NT2/D1 (cell line): Measurements from ENCODE around the gene PDCD1LG2.

ENCODE experiments used
- DNase-seq: peaks from one replicate; pipeline ENCODE4 v3.0.0-alpha.2; 2011; ENCODE audit warnings: low read depth, low spot score
- H3K27me3 ChIP-seq: 2 replicates; pipeline ENCODE4 v1.6.0; 2011; ENCODE audit warnings: mild to moderate bottlenecking; ENCODE audit not compliant: insufficient read length, insufficient read depth
- H3K36me3 ChIP-seq: 2 replicates; pipeline ENCODE4 v1.6.1; 2011; ENCODE audit warnings: mild to moderate bottlenecking, low read length, mixed read lengths; ENCODE audit not compliant: insufficient read depth, insufficient read length
- H3K4me1 ChIP-seq: 2 replicates; pipeline ENCODE4 v1.5.1; 2011; ENCODE audit not compliant: insufficient read depth, insufficient read length
- H3K4me3 ChIP-seq: 2 replicates; pipeline ENCODE4 v1.5.1; 2011; ENCODE audit warnings: low read depth; ENCODE audit not compliant: insufficient read length
- H3K9ac ChIP-seq: 2 replicates; pipeline ENCODE4 v1.6.0; 2011; ENCODE audit warnings: low read depth; ENCODE audit not compliant: insufficient read length
- H3K9me3 ChIP-seq: 2 replicates; pipeline ENCODE4 v1.5.1; 2011; ENCODE audit warnings: mild to moderate bottlenecking, low read length; ENCODE audit not compliant: insufficient read depth
- SUZ12 ChIP-seq: IDR thresholded peaks from 2 replicates; pipeline ENCODE4 v1.6.1; 2011; ENCODE audit not compliant: insufficient read length, insufficient read depth; ENCODE audit errors: extremely low read depth
- YY1 ChIP-seq: IDR thresholded peaks from 2 replicates; pipeline ENCODE4 v1.6.1; 2011; ENCODE audit not compliant: insufficient read length, insufficient read depth
- ZNF274 ChIP-seq: IDR thresholded peaks from 2 replicates; pipeline ENCODE4 v1.6.1; 2011; ENCODE audit warnings: mild to moderate bottlenecking, low read depth, low read length

The PDCD1LG2 gene

DNA sequence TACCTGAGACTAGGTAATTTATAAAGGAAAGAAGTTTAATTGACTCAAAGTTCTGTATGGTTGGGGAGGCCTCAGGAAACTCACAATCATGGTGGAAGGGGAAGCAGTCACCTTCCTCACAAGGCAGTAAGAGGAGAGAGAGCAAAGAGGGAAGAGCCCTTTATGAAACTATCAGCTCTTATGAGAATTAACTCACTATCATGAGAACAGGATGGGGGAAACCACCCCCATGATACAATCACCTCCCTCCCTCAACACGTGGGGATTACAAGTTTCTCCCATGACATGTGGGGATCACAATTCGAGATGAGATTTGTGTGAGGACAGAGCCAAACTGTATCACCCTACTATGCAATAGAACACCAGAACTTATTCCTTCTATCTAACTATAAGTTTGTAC, 32.1 kb upstream of the PDCD1LG2 start:
- DNase-seq: no peak
- no peaks in the 10 kb centered on the region for H3K27me3 ChIP-seq
- no peaks in the 10 kb centered on the region for H3K36me3 ChIP-seq
- no peak overlapping the region for H3K9ac ChIP-seq
- TF ChIP-seq YY1 (no peak), ZNF274 (no peak), SUZ12 (no peak)
- no peaks in the 10 kb centered on the region for H3K4me1 ChIP-seq
- H3K9me3 ChIP-seq: peaks cover 18% of the 10 kb centered on the region
- H3K4me3 ChIP-seq: no peak overlapping the region

DNA sequence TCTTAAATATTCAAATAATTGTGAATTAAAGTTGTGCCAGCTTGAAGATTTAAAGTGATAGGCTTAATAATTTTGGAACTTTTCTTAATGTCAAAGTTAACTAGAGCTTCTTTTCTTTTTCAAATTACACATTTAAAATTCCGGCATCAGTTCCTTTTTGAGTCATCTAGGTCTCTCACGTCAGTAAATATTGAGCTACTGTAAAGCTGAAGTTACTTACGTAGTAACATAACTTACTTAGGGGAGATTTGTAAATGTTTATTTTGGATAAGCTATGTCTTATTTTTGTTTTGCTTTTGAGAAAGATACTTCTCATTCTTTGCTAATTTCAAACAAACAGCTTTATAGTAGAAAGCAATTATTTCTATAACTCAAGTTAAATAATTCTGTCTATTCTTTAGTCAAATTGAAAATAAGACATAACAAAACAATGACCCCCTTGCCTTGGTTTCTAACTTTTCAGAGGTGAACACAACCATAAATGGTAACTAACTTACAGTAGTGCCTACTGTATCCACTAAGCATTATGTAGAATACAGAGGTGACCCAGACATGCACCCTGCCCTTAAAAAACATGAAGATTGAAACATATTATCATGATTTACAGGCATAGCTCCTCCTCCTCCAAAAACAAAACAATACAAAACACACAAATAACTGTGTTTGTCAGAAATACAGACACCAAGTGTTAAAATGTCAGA, 30.2 kb upstream of the PDCD1LG2 start:
- TF ChIP-seq YY1: no peak
- no peak for TF ChIP-seq SUZ12
- no peak for TF ChIP-seq ZNF274
- H3K27me3 ChIP-seq: no peaks in the 10 kb centered on the region
- no peaks in the 10 kb centered on the region for H3K4me1 ChIP-seq
- H3K9ac ChIP-seq: no peak overlapping the region
- H3K9me3 ChIP-seq: peaks cover 18% of the 10 kb centered on the region
- H3K36me3 ChIP-seq: no peaks in the 10 kb centered on the region
- no peak for DNase-seq
- no peak overlapping the region for H3K4me3 ChIP-seq

DNA sequence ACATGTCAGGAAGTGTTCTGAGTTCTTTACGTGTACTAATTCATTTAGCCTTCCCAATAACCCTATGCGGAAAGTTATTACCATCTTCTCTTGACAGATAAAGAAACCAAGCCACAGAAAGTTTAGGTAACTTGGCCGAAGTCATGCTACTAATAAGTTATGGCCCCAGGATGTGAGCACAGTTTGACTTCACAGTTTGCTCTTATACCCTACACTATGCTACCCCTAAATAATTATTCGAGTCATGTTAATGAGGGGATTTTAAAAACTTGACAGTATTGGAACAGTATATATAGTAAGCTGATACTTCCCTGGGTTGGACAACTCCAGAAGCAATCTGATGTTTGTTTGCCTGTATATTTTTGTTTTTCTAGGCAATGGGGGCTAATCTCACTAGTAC, 29.4 kb upstream of the PDCD1LG2 start:
- no peak overlapping the region for H3K4me3 ChIP-seq
- H3K4me1 ChIP-seq: no peaks in the 10 kb centered on the region
- no peaks in the 10 kb centered on the region for H3K27me3 ChIP-seq
- TF ChIP-seq YY1 (no peak), SUZ12 (no peak), ZNF274 (no peak)
- no peak for DNase-seq
- no peak overlapping the region for H3K9ac ChIP-seq
- H3K36me3 ChIP-seq: no peaks in the 10 kb centered on the region
- peaks cover 18% of the 10 kb centered on the region for H3K9me3 ChIP-seq

DNA sequence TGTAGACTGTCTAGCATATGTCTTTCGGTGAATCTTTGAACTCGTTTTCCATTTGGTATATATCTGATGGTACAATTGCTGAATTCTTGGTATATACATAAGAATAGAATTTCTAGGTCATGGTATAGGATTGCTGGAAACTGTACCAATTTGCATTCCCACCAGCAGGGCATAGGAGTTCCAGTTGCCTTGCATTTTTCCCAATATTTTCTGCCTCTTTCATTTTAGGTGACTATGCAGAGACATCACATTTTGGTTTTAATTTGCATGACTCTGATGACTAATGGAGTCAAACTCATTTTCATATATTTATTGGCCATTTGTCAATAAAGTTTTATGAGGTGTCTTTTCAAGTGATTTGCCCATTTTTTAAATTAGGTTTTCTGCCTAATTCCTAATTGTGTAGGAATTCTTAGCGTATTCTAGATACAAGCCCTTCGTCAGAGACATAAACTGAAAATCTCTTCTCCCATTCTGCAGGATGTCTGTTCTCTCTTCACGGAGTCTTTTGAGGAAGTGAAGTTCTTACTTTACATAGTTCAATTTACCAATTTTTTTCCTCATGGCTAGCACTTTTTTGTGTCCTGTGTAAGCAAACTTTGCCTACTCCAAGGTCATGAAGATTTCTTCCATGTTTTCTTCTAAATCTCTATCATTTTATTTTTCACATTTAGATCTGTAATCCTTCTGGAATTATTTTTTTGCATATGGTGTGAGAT, 28.9 kb upstream of the PDCD1LG2 start:
- no peaks in the 10 kb centered on the region for H3K36me3 ChIP-seq
- TF ChIP-seq YY1 (no peak), ZNF274 (no peak), SUZ12 (no peak)
- no peak overlapping the region for H3K4me3 ChIP-seq
- DNase-seq: no peak
- H3K27me3 ChIP-seq: no peaks in the 10 kb centered on the region
- H3K9ac ChIP-seq: no peak overlapping the region
- H3K4me1 ChIP-seq: no peaks in the 10 kb centered on the region
- peaks cover 18% of the 10 kb centered on the region for H3K9me3 ChIP-seq

DNA sequence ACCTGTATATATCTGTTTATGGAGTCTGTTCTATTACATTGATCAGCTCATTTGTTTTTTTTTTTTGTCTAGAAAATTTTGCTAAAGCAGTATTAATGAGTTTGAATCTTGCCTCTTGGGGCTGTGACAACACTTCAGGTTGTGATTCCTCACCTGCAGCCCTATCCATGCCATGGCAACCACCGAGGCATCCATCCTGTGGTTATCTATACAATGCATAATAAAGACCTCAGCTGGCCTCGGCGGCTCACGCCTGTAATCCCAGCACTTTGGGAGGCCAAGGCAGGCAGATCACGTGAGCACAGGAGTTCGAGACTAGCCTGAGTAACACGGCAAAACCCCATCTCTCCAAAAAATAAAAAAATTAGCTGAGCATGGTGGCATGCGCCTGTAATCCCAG, 28.1 kb upstream of the PDCD1LG2 start:
- Histone ChIP-seq H3K9ac (no peak overlapping the region), H3K9me3 (peaks cover 14% of the 10 kb centered on the region), H3K4me3 (no peak overlapping the region), H3K36me3 (no peaks in the 10 kb centered on the region), H3K27me3 (no peaks in the 10 kb centered on the region), H3K4me1 (no peaks in the 10 kb centered on the region)
- DNase-seq: no peak
- TF ChIP-seq SUZ12: no peak
- no peak for TF ChIP-seq ZNF274
- TF ChIP-seq YY1: no peak

DNA sequence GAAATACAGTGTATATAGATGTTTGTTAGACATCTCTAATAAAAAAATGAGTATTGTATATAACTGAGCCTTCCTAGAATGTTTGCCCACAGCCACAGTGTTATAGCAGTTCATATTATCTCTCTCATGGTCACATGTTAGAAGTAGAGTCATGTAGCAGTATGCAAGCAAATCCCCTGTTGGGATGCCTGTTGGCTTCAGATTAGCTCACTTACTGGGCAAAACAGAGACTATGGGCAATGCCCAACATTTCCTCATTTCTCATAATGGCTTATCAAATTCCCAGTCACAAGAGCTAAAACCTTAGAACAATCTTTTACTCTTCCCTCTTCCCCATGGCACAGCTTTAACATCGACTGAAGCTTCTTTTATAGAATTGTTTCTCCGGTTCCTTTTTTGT, 27.0 kb upstream of the PDCD1LG2 start:
- Histone ChIP-seq H3K4me1 (no peaks in the 10 kb centered on the region), H3K9ac (no peak overlapping the region), H3K4me3 (no peak overlapping the region), H3K27me3 (no peaks in the 10 kb centered on the region), H3K9me3 (0 out of 2 replicates have a peak, but pooled peaks cover 2% of the 10 kb centered on the region), H3K36me3 (no peaks in the 10 kb centered on the region)
- no peak for TF ChIP-seq SUZ12
- no peak for TF ChIP-seq YY1
- no peak for TF ChIP-seq ZNF274
- no peak for DNase-seq

DNA sequence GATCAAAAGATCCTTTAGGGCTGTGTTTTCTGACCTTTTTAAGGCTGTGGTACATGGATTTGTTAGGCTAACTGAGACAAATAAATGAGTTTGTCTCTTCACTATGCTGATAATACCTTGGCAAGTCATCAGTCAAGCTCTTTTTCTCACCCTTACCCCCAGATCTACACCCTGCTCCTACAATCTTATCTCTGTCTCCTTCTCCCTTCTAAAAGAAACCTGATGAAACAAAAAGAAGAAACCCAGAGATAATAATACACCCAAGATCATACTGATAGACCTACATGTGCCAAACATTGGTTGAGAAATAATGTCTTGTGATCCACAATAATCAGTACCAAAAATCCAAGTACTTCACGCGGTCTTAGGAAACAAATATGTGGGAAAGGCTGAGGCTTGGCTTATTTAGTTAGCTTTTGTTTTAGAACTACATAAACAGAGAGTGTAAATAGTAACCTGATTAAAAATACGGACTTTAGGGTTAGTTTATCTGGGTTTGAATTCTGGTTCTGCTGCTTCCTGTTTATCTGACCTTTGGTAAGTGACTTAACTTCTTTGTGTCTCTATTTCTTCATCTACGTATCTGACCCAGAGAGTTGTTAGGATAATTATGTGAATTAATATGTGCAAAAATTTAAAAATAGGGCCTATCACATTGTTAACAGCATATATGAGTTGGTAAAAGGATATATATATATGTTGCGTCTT, 24.8 kb upstream of the PDCD1LG2 start:
- H3K9me3 ChIP-seq: peaks cover 7% of the 10 kb centered on the region
- DNase-seq: no peak
- no peak for TF ChIP-seq YY1
- no peak for TF ChIP-seq SUZ12
- TF ChIP-seq ZNF274: no peak
- H3K4me3 ChIP-seq: no peak overlapping the region
- H3K4me1 ChIP-seq: no peaks in the 10 kb centered on the region
- H3K27me3 ChIP-seq: no peaks in the 10 kb centered on the region
- no peaks in the 10 kb centered on the region for H3K36me3 ChIP-seq
- H3K9ac ChIP-seq: no peak overlapping the region
